ENCODE results near the gene EIF3J.
"Not testable (repeated sequence)": the region's sequence is repeated elsewhere in the genome, so short reads cannot be mapped to it uniquely, and the experiment has no call there.

EIF3J gene

DNA sequence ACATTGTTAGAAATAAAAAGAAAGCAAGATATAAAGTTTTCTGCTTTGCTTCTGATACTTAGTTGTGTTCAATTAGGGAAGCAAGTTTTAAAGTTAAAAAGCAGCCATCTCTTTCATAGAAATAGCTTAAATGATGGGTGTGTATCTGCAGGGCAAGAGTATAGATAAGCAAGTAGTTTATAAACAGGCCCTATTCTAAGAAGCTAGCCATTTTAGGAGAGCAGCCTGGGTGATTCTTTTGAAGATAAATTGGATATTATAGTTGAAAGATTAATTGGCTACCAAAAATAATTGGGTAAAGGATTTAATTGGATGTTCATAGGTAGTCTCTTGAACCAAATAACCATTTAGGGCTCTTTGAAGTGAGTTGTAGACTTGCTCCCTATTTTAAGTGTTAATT, 5.6 kb downstream of the EIF3J start:
- DNase-seq = no peak

- not testable (repeated sequence) for DNase-seq
Observed at GRCh38 chr15:44544745-44545144, 7.8 kb downstream of the EIF3J start.

GRCh38 chr15:44545913-44546802, 9.2 kb downstream of the EIF3J start:
- peak in 1 of 5 donors; percentile 85 for DNase-seq

DNA sequence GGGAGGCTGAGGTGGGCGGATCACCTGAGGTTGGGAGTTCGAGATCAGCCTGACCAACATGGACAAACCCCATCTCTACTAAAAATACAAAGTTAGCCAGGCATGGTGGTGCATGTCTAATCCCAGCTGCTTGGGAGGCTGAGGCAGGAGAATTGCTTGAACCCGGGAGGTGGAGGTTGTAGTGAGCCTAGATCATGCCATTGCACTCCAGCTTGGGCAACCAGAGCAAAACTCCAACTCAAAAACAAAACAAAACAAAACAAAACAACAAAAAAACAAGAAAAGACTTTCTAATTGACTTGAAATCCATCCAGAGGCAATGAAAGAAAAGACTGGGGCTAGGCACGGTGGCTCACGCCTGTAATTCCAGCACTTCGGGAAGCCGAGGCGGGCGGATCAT, 12.2 kb downstream of the EIF3J start:
- not testable (repeated sequence) for DNase-seq

DNA sequence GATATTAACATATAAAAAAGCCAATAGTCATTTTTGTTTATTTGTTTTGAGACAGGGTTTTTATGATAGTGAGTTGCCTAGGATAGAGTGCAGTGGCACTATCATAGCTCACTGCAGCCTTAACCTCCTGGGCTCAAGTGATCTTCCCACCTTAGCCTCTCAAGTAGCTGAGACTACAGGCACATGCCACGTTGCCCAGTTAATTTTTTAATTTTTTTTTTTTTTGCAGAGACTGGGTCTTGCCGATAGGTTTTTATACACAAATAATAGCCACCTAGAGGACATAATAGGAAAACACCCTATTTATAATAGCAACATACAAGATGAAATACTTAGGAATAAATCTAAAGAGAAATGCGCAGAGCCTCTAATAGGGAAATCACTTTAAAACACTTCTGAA, 13.3 kb downstream of the EIF3J start:
- DNase-seq = peak in 1 of 5 donors; percentile 28

GRCh38 chr15:44550734-44551133, 13.8 kb downstream of the EIF3J start:
- DNase-seq = no peak

GRCh38 chr15:44554934-44555723, 18.2 kb downstream of the EIF3J start:
- DNase-seq = no peak

GRCh38 chr15:44560926-44561325, 24.0 kb downstream of the EIF3J start:
- not testable (repeated sequence) for DNase-seq

DNA sequence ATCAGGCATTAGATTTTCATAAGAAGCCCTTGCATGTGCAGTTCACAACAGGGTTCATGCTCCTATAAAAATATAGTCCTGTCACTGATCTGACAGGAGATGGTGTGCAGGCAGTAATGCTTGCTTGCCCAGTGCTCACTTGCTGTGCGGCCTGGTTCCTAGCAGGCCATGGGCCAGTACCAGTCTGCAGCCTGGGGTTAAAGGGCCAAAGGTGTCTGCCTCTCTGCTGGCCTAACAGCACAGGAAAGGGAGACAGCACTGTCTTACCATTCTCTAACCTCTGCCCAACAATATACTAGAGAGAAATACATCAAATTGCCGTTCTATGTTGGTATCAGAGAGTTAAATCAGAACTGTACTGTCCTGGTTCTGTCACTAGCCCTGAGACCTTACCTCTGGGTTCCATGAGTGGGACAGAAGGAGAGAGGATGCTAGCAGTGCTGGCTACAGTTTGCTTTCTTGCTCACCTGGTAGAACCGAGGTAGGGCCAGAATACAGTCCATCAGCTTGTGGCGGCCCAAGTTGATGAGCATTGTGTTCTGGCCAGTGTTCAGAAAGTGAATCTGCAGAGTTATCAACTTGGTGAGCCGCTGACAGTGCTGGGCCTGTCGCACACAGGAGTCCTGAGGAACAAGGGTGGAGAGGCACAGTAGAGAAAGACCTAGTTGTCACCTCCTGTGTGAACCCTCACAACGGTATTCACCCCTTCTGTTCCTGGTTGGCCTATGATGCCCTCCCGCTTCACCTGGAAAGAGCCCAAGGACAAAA, 28.6 kb downstream of the EIF3J start:
- no peak for DNase-seq

- no peak for DNase-seq
Observed at GRCh38 chr15:44566155-44566540, 29.2 kb downstream of the EIF3J start.

GRCh38 chr15:44568338-44568737, 31.4 kb downstream of the EIF3J start:
- no peak for DNase-seq

DNA sequence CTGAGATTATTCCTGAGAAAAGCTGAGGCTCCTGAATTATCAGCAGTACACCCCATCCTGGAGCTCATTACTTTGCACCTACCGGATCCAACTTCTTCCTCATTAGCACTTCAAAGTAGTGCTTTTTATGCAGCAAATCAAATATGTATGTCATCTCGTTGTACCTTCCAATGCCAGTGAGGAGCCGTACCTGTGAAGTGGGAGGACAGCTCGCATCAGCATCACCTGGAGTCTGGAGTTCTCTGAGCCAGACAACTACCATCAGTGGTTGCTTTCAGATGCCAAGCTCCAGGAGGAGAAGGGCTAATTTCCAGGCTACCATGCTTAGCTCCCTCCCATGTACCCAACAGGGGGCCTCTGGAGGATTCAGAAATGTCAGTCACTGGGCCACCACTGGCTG, 32.4 kb downstream of the EIF3J start:
- DNase-seq = no peak

DNA sequence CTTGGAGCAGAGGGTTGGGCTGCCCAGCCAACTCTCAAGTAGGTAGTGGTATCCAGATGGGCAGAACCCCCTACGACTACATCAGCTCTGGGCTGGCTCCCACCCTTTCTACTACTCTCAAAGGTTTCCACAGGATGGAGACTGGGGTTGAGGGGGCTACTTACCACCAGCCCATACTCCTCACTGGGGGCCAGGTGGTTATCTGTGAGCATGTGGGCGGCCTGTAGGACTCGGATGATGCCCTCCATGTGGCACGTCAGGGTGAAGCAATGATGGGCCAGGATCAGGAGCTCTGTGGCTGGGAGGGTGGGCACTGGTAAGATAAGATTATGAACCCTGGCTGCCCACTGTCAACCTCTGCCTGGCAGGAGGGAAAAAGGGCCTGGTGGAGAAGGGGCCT, 33.4 kb downstream of the EIF3J start:
- no peak for DNase-seq

DNA sequence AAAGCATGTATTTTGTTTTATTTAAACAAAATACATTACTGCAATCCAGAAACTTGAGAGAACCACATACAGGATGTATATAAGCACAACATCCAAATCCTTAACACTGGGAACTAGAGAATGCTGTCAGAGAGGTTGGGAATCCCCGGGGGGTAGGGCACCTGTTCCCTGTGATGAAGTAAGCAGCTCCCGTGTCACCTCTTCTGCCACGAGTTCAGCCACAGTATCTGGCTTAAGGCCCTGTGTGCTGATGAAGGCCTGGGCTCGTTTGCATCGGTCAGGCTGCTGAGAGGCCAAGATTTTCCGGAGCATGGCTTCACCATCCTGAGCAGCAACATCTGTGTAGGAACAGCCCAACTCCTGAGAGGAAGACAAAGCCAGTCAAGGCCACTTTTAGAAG, 36.4 kb downstream of the EIF3J start:
- DNase-seq = no peak

- no peak for DNase-seq
Observed at GRCh38 chr15:44574734-44575133, 37.8 kb downstream of the EIF3J start.

GRCh38 chr15:44580105-44580504, 43.2 kb downstream of the EIF3J start:
- DNase-seq = no peak

DNA sequence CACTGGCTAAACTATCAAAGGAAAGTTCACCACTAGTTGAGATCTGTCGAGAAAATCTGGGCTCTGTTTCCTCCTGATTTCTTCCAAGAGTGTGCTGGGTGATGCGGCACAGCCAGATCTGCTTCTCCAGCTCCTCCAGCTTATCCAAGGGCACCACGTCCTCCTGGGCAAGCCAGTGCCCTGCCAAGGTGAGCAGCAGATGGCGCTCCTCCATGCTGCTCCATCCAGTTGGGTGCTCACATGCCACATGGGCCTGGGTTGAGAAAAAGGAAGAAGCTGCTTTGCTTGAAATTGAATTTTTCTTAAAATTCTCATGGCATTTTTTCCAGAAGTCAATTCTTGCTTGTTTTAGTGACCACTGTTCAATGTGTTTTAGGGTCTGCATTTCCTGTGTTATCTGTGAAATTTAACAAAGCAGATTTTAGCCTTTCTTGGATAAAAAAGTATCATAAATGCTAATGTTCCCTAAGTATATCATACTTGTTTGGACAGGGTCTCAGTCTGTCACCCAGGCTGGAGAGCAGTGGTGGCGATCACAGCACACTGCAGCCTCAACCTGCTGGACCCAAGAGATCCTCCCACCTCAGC, 47.3 kb downstream of the EIF3J start:
- DNase-seq = peak; percentile 15 to 68 (median 39)

DNA sequence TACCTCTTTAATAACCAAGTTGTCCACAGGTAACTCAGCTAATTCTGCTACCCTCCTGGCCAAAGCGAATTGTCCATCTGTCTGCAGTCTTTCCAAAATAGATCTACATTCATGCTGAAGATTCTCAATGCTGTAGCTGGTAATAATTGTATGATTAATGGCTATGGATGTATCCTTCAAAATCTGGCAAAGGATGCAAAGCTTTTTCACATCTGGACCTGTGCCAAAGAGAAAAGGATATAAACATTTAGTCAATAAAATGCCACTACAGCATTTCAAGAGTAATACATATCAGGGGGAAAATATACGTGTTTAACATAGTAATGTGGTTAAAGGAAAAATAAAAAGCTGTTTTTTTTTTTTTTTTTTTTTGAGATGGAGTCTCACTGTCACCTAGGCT, 48.7 kb downstream of the EIF3J start:
- DNase-seq = no peak

- DNase-seq = no peak
Observed at GRCh38 chr15:44588541-44588940, 51.6 kb downstream of the EIF3J start.

- DNase-seq = no peak
Observed at GRCh38 chr15:44591326-44591725, 54.4 kb downstream of the EIF3J start.

DNA sequence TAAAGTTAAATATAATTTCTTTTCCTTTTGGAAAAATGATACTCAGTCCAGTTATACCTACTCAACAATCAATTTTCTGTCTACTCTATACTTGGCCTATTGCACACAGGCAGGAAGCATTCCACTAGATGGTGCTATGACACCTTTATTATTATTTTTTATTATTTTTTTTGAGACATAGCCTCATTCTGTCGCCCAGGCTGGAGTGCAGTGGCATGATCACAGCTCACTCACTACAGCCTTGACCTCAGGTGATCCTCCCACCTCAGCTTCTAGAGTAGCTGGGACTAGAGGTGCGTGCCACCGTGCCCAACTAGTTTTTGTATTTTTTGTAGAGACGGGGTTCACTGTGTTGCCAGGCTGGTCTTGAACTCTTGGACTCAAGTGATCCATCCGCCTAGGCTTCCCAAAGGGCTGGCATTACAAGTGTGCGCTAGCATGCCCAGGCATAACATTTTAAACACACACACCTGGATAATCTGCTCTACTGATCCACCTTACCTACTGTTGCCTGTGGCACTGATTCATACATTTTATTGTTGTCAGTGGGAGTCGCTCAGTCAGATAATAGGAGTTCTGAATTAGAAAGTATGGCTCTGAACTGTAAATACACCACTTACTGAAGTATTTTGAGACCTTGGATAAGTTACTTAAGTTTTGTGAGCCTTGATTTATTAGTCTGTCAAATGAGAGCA, 56.2 kb downstream of the EIF3J start:
- peak in 2 of 5 donors; percentile 17 to 57 for DNase-seq

GRCh38 chr15:44595246-44595645, 58.3 kb downstream of the EIF3J start:
- DNase-seq = no peak
